ENCODE results near the gene PTPRM.

DNA sequence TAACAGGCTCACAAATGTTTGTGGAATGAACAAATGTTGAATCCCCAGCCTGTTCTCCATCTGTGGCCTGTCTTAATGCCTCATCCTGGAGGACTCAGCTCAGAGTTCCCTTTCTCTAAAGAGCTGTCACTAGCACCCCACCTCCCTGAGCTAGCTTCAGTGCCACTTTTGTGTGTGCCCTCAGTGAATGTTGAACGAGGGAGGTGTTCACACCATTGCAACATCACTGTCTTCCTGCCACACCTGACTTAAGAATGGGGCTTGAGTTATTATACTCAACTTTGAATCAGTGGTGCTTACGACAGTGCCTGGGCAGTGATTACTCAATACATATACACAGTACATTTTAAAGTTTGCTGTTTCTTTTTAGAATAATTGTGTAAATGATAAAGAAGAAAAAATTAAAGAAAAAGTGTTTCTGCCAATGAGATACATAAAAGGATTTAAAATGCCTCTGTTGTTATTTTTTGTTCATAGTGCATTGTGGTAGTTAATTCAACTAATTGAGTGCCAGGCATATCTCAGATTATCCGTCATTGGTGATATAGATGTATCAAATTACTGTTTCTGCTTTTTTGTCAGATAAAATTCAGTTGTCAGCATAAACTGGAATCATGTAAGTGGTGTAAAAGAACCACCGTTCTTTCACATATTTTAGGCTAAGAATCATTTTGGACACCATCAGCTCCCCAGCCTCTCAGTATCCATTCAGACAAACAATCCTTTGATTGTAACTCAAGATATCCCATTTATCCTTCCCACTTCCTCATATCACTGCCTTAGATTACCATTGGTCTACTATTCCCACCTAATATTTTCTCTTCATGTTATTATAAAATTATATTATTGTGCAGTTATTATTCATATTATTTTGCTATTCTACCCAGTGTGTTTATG lies 304.7 kb downstream of the PTPRM start:
- TF ChIP-seq, protein P1, sequence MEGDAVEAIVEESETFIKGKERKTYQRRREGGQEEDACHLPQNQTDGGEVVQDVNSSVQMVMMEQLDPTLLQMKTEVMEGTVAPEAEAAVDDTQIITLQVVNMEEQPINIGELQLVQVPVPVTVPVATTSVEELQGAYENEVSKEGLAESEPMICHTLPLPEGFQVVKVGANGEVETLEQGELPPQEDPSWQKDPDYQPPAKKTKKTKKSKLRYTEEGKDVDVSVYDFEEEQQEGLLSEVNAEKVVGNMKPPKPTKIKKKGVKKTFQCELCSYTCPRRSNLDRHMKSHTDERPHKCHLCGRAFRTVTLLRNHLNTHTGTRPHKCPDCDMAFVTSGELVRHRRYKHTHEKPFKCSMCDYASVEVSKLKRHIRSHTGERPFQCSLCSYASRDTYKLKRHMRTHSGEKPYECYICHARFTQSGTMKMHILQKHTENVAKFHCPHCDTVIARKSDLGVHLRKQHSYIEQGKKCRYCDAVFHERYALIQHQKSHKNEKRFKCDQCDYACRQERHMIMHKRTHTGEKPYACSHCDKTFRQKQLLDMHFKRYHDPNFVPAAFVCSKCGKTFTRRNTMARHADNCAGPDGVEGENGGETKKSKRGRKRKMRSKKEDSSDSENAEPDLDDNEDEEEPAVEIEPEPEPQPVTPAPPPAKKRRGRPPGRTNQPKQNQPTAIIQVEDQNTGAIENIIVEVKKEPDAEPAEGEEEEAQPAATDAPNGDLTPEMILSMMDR (IDR thresholded peaks at IDR 0.05): no peak
- TF ChIP-seq POLR2AphosphoS5 (IDR thresholded peaks at IDR 0.05): no peak

Data from esophagus muscularis mucosa (tissue), 3 donors.